ENCODE data around the gene RTBDN. TPM values are rescaled to one million over a fixed set of nuclear protein-coding genes. Genes with fewer than 3 reads are reported as not detected.

Gene RTBDN
- total RNA-seq, 1 donor from 2014 or later: not detected

DNA sequence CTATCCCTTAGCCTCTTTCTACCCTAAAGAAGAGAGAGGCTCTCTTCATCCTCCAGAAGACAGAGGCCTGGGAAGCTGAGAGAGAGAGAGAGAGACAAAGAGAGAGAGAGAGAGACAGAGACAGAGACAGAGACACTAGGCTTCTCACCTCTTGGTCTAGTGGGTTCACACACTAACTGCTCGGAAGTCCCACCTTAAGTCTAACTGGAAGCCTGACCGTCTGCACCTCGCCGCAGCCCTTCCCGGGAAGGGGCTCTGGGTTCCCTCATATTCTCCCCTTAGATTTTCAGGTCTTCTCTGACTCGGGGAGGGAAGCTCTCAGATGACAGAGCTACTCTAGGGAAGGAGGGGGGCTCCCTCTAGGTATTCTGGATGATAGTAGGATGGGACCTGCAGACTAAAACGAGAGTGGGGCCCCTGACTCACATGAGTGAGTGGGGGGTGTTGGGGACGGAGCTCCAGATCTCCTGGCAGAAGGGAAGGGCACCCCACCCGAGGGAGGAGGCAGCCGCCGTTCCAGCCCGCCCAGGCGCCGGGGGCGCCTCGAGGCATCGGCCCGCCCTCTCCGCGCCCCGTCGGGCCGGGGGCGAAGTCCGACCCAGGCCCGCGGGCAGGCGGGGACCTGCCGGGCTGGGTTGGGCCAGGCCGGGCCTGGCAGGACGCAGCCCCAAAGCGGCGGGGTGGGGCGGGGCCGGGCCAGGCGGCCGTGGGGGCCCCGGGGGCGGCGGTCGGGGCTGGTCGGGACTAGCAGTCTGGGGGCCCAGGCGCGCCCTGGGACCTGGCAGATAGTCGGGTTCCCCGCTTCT lies 45.1 kb downstream of the RTBDN start:
- intact Hi-C loops (cut with DNase I): no loop called here
- TF ChIP-seq, protein P1, sequence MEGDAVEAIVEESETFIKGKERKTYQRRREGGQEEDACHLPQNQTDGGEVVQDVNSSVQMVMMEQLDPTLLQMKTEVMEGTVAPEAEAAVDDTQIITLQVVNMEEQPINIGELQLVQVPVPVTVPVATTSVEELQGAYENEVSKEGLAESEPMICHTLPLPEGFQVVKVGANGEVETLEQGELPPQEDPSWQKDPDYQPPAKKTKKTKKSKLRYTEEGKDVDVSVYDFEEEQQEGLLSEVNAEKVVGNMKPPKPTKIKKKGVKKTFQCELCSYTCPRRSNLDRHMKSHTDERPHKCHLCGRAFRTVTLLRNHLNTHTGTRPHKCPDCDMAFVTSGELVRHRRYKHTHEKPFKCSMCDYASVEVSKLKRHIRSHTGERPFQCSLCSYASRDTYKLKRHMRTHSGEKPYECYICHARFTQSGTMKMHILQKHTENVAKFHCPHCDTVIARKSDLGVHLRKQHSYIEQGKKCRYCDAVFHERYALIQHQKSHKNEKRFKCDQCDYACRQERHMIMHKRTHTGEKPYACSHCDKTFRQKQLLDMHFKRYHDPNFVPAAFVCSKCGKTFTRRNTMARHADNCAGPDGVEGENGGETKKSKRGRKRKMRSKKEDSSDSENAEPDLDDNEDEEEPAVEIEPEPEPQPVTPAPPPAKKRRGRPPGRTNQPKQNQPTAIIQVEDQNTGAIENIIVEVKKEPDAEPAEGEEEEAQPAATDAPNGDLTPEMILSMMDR (IDR thresholded peaks at IDR 0.05): no peak
- Histone ChIP-seq H3K27me3 (no peaks in the 10 kb centered on the region), H3K27ac (peak overlapping the region; percentile 100), H3K9me3 (no peaks in the 10 kb centered on the region), H3K4me3 (peak overlapping the region; percentile 88), H3K4me1 (peaks cover 50% of the 10 kb centered on the region), H3K36me3 (no peaks in the 10 kb centered on the region)
- DNase-seq (no peak), ATAC-seq (no peak)

DNA sequence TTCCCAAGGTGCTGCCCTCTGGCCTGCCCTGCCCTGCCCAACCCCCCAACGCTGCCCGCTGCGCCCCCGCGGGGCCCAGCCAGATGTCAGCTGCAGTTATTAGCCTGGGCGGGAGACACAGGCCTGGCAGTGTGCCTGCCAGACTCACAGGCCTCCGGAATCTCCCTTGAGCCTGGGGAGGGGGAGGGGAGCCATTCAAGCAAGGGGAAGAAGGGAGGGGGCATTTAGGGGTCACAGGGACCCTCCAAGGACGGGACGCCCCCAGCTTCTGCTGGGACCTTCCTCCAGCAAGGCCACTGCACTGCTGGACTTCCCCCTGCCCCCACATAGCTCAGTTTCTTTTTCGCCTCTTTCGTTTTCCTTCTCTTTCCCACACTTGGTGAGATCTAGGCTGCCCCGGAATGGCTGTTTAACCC lies 45.7 kb downstream of the RTBDN start:
- Histone ChIP-seq H3K36me3 (no peaks in the 10 kb centered on the region), H3K27ac (peak overlapping the region; percentile 100), H3K9me3 (no peaks in the 10 kb centered on the region), H3K27me3 (no peaks in the 10 kb centered on the region), H3K4me3 (peak overlapping the region; percentile 88), H3K4me1 (peaks cover 56% of the 10 kb centered on the region)
- no peak for ATAC-seq
- peak; percentile 91 for DNase-seq
- TF ChIP-seq, protein P1 (IDR thresholded peaks at IDR 0.05): no peak
- intact Hi-C loops (cut with DNase I): no loop called here

DNA sequence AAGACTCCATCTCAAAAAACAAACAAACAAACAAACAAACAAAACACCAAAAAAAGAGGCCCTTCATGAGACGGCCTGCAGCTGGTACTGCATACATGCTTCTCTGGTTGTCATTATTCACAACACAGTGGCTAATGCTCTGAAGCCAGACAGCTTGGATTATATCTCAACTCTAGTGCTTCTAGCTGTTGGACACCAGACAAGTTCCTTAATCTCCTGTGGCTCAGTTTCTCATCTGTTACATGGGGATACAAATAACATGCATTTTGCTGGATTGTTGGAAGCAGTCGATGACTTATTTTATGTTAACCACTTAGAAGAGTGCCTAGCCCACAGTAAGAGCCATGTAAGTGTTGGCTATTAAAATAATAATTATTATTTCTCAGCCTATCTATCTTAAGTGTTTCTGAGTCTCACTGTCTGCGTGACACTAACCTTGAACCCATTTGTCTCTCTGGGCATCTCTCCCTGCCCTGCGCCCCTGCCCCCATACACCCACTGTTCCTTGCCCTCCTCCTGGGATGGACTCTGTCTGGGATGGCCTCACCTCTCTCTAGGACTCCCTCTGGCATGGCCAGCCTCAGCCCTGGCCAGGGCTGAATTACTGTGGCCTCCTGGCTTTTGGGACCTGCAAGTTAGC lies 46.2 kb downstream of the RTBDN start:
- H3K36me3 ChIP-seq: no peaks in the 10 kb centered on the region
- H3K4me1 ChIP-seq: peaks cover 62% of the 10 kb centered on the region
- peak overlapping the region; percentile 88 for H3K4me3 ChIP-seq
- ATAC-seq (no peak), DNase-seq (no peak)
- no peaks in the 10 kb centered on the region for H3K27me3 ChIP-seq
- TF ChIP-seq, protein P1 (IDR thresholded peaks at IDR 0.05): no peak
- intact Hi-C loops (cut with DNase I): no loop called here
- H3K9me3 ChIP-seq: no peaks in the 10 kb centered on the region
- peak overlapping the region; percentile 100 for H3K27ac ChIP-seq

DNA sequence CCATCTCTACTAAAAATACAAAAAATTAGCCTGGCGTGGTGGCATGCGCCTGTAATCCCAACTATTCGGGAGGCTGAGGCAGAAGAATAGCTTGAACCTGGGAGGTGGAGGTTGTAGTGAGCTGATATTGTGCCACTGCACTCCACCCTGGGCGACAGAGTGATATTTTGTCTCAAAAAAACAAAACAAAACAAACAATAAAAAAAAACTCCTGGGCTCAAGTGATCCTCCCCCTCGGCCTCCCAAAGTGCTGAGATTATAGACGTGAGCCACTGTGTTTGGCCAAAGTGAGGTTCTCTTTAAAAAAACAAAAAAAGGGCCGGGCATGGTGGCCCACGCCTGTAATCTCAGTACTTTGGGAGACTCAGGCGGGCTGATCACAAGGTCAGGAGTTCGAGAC lies 46.9 kb downstream of the RTBDN start:
- intact Hi-C loops (cut with DNase I): no loop called here
- H3K27ac ChIP-seq: peak overlapping the region; percentile 100

DNA sequence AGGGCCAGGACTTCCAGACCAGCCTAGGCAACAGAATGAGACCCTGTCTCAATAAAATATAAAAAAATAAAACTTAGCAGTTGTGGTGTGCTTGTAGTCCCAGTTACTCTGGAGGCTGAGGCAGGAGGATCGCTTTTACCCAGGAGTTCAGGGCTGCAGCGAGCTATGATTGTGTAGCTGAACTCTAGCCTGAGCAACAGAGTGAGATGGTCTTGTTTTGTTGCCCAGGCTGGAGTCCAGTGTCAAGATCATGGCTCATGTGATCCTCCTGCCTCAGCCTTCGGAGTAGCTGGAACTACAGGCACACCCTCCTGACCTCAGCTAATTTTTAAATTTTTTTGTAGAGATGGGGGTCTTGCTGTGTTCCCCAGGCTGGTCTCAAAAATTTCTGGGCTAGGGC lies 47.4 kb downstream of the RTBDN start:
- intact Hi-C loops (cut with DNase I): no loop called here
- H3K4me3 ChIP-seq: no peak overlapping the region
- TF ChIP-seq, protein P1 (IDR thresholded peaks at IDR 0.05): no peak
- no peaks in the 10 kb centered on the region for H3K36me3 ChIP-seq
- DNase-seq (no peak), ATAC-seq (no peak)
- H3K27me3 ChIP-seq: no peaks in the 10 kb centered on the region
- H3K9me3 ChIP-seq: no peaks in the 10 kb centered on the region
- peaks cover 68% of the 10 kb centered on the region for H3K4me1 ChIP-seq
- H3K27ac ChIP-seq: peak overlapping the region; percentile 100

More for the DNA sequence above, 46.9 kb downstream of the RTBDN start:
- H3K27me3 ChIP-seq: no peaks in the 10 kb centered on the region
- DNase-seq (no peak), ATAC-seq (no peak)
- no peaks in the 10 kb centered on the region for H3K9me3 ChIP-seq
- peaks cover 67% of the 10 kb centered on the region for H3K4me1 ChIP-seq
- H3K4me3 ChIP-seq: no peak overlapping the region
- TF ChIP-seq, protein P1 (IDR thresholded peaks at IDR 0.05): no peak
- H3K36me3 ChIP-seq: no peaks in the 10 kb centered on the region
